ENCODE results near the gene PDE11A.

The PDE11A gene

GRCh38 chr2:177868806-177869205 lies 203.8 kb downstream of the PDE11A start:
- no peaks in the 10 kb centered on the region for H3K79me2 ChIP-seq (ENCODE audit: insufficient read depth, low read length)
- H3K27me3 ChIP-seq (ENCODE audit: low read length), result 0 out of 2 replicates have a peak, but pooled peaks cover 3% of the 10 kb centered on the region
- H3K9me2 ChIP-seq (replicated peaks; ENCODE audit: insufficient read depth, low read length), result no peaks in the 10 kb centered on the region
- H3K9ac ChIP-seq (ENCODE audit: low read length), result no peak overlapping the region
- TF ChIP-seq EZH2phosphoT487 (conservative IDR thresholded peaks at IDR 0.05; ENCODE audit: low read length), result no peak
- TF ChIP-seq, protein P1, sequence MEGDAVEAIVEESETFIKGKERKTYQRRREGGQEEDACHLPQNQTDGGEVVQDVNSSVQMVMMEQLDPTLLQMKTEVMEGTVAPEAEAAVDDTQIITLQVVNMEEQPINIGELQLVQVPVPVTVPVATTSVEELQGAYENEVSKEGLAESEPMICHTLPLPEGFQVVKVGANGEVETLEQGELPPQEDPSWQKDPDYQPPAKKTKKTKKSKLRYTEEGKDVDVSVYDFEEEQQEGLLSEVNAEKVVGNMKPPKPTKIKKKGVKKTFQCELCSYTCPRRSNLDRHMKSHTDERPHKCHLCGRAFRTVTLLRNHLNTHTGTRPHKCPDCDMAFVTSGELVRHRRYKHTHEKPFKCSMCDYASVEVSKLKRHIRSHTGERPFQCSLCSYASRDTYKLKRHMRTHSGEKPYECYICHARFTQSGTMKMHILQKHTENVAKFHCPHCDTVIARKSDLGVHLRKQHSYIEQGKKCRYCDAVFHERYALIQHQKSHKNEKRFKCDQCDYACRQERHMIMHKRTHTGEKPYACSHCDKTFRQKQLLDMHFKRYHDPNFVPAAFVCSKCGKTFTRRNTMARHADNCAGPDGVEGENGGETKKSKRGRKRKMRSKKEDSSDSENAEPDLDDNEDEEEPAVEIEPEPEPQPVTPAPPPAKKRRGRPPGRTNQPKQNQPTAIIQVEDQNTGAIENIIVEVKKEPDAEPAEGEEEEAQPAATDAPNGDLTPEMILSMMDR (IDR thresholded peaks at IDR 0.05; ENCODE audit: insufficient read depth, low read length, poor library complexity, severe bottlenecking), result no peak
- no peaks in the 10 kb centered on the region for H3K9me3 ChIP-seq (ENCODE audit: insufficient read depth, low read length)
- no peaks in the 10 kb centered on the region for H3K36me3 ChIP-seq (ENCODE audit: low read length)
- H4K20me1 ChIP-seq (ENCODE audit: low read depth, low read length), result no peaks in the 10 kb centered on the region
- no peaks in the 10 kb centered on the region for H3F3A ChIP-seq (ENCODE audit: insufficient read depth)
- no peak overlapping the region for H2AFZ ChIP-seq (ENCODE audit: low read depth, low read length, severe bottlenecking)
- H3K27ac ChIP-seq (ENCODE audit: low read depth, low read length), result no peak overlapping the region
- H3K4me2 ChIP-seq (ENCODE audit: low read depth, low read length, poor library complexity, severe bottlenecking), result no peak overlapping the region
- no peak overlapping the region for H3K4me3 ChIP-seq (ENCODE audit: insufficient read depth, low read length, poor library complexity, severe bottlenecking)

DNA sequence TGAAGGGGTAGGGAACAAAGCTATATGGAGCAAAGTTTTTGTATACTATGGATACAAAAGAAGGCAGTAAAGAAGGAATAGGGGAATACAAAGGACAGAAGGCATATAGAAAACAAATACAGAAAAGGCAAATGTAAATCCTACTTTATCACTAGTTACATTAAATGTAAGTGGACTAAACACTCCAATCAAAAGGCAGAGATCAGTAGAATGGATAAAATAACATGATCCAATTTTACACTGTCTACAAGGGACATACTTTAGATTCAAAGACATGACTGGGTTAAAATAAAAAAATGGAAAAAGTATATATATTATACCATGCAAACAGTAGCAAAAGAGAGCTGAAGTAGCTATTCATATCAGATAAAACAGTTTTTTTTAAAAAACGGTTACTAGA lies 215.0 kb downstream of the PDE11A start:
- no peaks in the 10 kb centered on the region for H3K36me3 ChIP-seq (ENCODE audit: low read length)
- H3K79me2 ChIP-seq (ENCODE audit: insufficient read depth, low read length), result no peaks in the 10 kb centered on the region
- H3K27me3 ChIP-seq (ENCODE audit: low read length), result no peaks in the 10 kb centered on the region
- no peaks in the 10 kb centered on the region for H3K9me2 ChIP-seq (replicated peaks; ENCODE audit: insufficient read depth, low read length)
- no peaks in the 10 kb centered on the region for H4K20me1 ChIP-seq (ENCODE audit: low read depth, low read length)
- no peak overlapping the region for H3K4me3 ChIP-seq (ENCODE audit: insufficient read depth, low read length, poor library complexity, severe bottlenecking)
- H3K27ac ChIP-seq (ENCODE audit: low read depth, low read length), result no peak overlapping the region
- no peaks in the 10 kb centered on the region for H3K9me3 ChIP-seq (ENCODE audit: insufficient read depth, low read length)
- H2AFZ ChIP-seq (ENCODE audit: low read depth, low read length, severe bottlenecking), result no peak overlapping the region
- H3F3A ChIP-seq (ENCODE audit: insufficient read depth), result no peaks in the 10 kb centered on the region
- TF ChIP-seq, protein P1 (IDR thresholded peaks at IDR 0.05; ENCODE audit: insufficient read depth, low read length, poor library complexity, severe bottlenecking), result no peak
- no peak for TF ChIP-seq EZH2phosphoT487 (conservative IDR thresholded peaks at IDR 0.05; ENCODE audit: low read length)
- no peak overlapping the region for H3K9ac ChIP-seq (ENCODE audit: low read length)
- H3K4me2 ChIP-seq (ENCODE audit: low read depth, low read length, poor library complexity, severe bottlenecking), result no peak overlapping the region

DNA sequence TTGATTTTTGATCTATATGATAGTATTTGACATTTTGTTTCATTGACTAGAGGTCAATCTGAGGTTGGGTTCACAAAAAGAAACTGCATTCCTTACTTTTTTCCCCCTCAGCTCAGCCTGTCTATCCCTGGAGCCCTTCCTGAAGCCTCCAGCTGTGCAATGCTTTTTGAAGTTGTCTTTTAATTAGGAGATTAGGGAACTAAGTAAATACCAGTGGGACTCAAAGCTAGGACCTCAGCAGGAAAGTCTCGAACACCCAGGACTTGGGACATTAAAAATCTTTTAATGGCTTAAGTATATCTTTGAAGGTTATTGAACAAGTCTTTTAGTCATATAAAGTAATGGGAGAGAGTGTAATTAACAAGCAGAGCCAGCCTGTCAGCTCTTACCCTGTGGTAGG lies 220.2 kb downstream of the PDE11A start:
- no peaks in the 10 kb centered on the region for H4K20me1 ChIP-seq (ENCODE audit: low read depth, low read length)
- H3K27me3 ChIP-seq (ENCODE audit: low read length), result no peaks in the 10 kb centered on the region
- no peaks in the 10 kb centered on the region for H3K79me2 ChIP-seq (ENCODE audit: insufficient read depth, low read length)
- no peak for TF ChIP-seq EZH2phosphoT487 (conservative IDR thresholded peaks at IDR 0.05; ENCODE audit: low read length)
- TF ChIP-seq, protein P1 (IDR thresholded peaks at IDR 0.05; ENCODE audit: insufficient read depth, low read length, poor library complexity, severe bottlenecking), result no peak
- no peak overlapping the region for H3K9ac ChIP-seq (ENCODE audit: low read length)
- H3K36me3 ChIP-seq (ENCODE audit: low read length), result no peaks in the 10 kb centered on the region
- no peaks in the 10 kb centered on the region for H3F3A ChIP-seq (ENCODE audit: insufficient read depth)
- H3K9me3 ChIP-seq (ENCODE audit: insufficient read depth, low read length), result no peaks in the 10 kb centered on the region
- no peak overlapping the region for H2AFZ ChIP-seq (ENCODE audit: low read depth, low read length, severe bottlenecking)
- H3K27ac ChIP-seq (ENCODE audit: low read depth, low read length), result no peak overlapping the region
- no peaks in the 10 kb centered on the region for H3K9me2 ChIP-seq (replicated peaks; ENCODE audit: insufficient read depth, low read length)
- no peak overlapping the region for H3K4me3 ChIP-seq (ENCODE audit: insufficient read depth, low read length, poor library complexity, severe bottlenecking)
- H3K4me2 ChIP-seq (ENCODE audit: low read depth, low read length, poor library complexity, severe bottlenecking), result no peak overlapping the region

Measured in SU-DHL-6 (cell line).